Colonic mucosa (tissue), 4 donors: ENCODE measurements around the gene FAM210B. TPM values are rescaled to one million over a fixed set of nuclear protein-coding genes. Genes with fewer than 3 reads are reported as not detected.
"Not testable (repeated sequence)": the region's sequence is repeated elsewhere in the genome, so short reads cannot be mapped to it uniquely, and the experiment has no call there.

Experiments used
- DNase-seq: peaks from one replicate; pipeline ENCODE4 v3.0.0-alpha.2; 2020
- H3K27ac ChIP-seq: fragments of 200-600 bp; one replicate; pipeline ENCODE4 v1.8.0; 2021
- H3K27me3 ChIP-seq: fragments of 200-600 bp; one replicate; pipeline ENCODE4 v1.8.0; 2021
- H3K36me3 ChIP-seq: fragments of 200-600 bp; one replicate; pipeline ENCODE4 v1.8.0; 2021
- H3K4me1 ChIP-seq: fragments of 200-600 bp; one replicate; pipeline ENCODE4 v1.8.0; 2021; ENCODE audit warnings: mild to moderate bottlenecking
- H3K4me3 ChIP-seq: fragments of 200-600 bp; one replicate; pipeline ENCODE4 v1.8.0; 2021
- H3K9ac ChIP-seq, 2 donors: one replicate each; pipeline ENCODE4 v1.7.0; 2013; ENCODE audit warnings: control low read depth in 2 of 2, low read depth in 2 of 2, low read length in 2 of 2
- H3K9me3 ChIP-seq: fragments of 200-600 bp; one replicate; pipeline ENCODE4 v1.8.0; 2021
- intact Hi-C: fragments of 100-400 bp; cut with DNase I; formaldehyde crosslinking; loops from one replicate; pipeline ENCODE4 v1.14.1; 2022
- total RNA-seq, 2 donors: library from RNA; stranded (reverse); fragmentation: NEBNext Ultra II Directional in 1 of 2; extraction: Animal tissue kit (Norgen Biotek cat#: 25700) in 1 of 2; gene quantifications; one replicate each; pipeline ENCODE4 v1.2.1, GENCODE V29; 2021
- TF ChIP-seq, protein P1 (sequence below): fragments of 200-600 bp; IDR thresholded peaks from one replicate; pipeline ENCODE4 v1.8.0; 2022; ENCODE audit warnings: antibody characterized with exemption, mild to moderate bottlenecking
- donor health status: healthy.
- donor health status: DM: no; HTN: no; CAD: no.
- donor health status: DM: no; HTN: no; CAD: no.

FAM210B gene
- total RNA-seq, 2 donors from 2014 or later: 18.2 to 35.2 TPM

DNA sequence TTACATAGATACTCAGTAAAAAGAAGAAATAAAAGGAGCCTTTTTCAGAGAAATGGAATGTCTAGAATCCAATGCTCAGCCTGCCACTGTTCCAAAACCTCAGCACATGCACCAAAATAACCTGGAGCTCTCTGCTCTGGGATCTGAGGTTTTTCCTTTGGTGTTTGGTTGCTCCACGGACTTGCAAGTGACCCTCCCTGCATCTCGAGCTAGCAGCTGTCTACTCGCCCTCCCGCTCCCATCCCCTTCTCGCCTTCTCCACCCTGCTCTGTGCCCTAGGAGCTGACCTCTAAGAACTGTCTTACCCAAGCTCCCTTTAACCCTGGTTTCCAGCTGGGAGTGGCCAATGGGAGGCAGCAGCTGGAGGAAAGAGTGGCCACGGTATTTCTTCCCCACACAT, 35.1 kb upstream of the FAM210B start:
- no peak overlapping the region for H3K9ac ChIP-seq
- no peaks in the 10 kb centered on the region for H3K9me3 ChIP-seq
- intact Hi-C loops: no loop called here
- H3K27ac ChIP-seq: no peak overlapping the region
- no peaks in the 10 kb centered on the region for H3K36me3 ChIP-seq
- no peaks in the 10 kb centered on the region for H3K4me1 ChIP-seq
- TF ChIP-seq, protein P1, sequence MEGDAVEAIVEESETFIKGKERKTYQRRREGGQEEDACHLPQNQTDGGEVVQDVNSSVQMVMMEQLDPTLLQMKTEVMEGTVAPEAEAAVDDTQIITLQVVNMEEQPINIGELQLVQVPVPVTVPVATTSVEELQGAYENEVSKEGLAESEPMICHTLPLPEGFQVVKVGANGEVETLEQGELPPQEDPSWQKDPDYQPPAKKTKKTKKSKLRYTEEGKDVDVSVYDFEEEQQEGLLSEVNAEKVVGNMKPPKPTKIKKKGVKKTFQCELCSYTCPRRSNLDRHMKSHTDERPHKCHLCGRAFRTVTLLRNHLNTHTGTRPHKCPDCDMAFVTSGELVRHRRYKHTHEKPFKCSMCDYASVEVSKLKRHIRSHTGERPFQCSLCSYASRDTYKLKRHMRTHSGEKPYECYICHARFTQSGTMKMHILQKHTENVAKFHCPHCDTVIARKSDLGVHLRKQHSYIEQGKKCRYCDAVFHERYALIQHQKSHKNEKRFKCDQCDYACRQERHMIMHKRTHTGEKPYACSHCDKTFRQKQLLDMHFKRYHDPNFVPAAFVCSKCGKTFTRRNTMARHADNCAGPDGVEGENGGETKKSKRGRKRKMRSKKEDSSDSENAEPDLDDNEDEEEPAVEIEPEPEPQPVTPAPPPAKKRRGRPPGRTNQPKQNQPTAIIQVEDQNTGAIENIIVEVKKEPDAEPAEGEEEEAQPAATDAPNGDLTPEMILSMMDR: no peak
- no peak overlapping the region for H3K4me3 ChIP-seq
- H3K27me3 ChIP-seq: no peaks in the 10 kb centered on the region
- no peak for DNase-seq

DNA sequence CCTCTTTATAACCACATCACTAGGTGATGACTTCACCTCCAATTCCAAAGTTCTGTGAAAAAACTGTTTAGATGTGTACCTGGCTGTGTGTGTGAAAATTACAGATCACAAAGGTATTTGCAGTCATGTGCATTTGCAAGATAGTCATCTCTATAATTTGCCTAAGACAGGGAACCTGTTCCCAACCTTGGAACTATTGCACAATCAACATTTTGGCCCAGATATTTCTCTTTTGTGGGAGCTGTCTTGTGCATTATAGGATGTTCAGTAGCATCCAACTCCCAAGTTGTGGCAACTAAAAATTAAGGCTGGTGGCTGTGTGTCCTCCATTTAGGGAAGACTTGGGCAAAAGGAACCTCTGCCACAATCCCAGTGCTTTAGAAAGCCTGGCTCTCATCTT, 34.0 kb upstream of the FAM210B start:
- no peak overlapping the region for H3K9ac ChIP-seq
- DNase-seq: no peak
- no peaks in the 10 kb centered on the region for H3K27me3 ChIP-seq
- H3K4me3 ChIP-seq: no peak overlapping the region
- no peaks in the 10 kb centered on the region for H3K4me1 ChIP-seq
- intact Hi-C loops: no loop called here
- H3K36me3 ChIP-seq: no peaks in the 10 kb centered on the region
- no peaks in the 10 kb centered on the region for H3K9me3 ChIP-seq
- TF ChIP-seq, protein P1: no peak
- no peak overlapping the region for H3K27ac ChIP-seq

DNA sequence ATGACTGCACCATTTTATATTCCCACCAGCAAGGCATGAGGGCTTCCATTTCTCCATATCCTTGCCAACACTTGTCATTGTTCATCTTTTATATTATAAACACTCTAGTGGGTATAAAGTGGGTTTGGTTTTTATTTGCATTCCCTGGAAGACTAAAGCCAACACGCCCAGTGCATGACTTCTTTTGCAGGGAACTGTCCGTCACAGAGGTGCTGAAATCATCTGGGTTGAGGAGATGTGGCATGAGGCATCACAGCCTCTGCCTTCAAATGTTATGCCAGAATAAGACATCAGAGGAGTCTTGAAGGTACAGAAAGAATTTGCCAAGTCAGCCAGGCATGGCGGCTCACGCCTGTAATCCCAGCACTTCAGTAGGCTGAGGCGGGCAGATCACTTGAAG, 29.9 kb upstream of the FAM210B start:
- no peak for DNase-seq
- intact Hi-C loops: no loop called here
- Histone ChIP-seq H3K36me3 (no peaks in the 10 kb centered on the region), H3K4me1 (no peaks in the 10 kb centered on the region), H3K27ac (no peak overlapping the region), H3K9me3 (no peaks in the 10 kb centered on the region), H3K27me3 (no peaks in the 10 kb centered on the region), H3K9ac (no peak overlapping the region), H3K4me3 (no peak overlapping the region)
- TF ChIP-seq, protein P1: no peak

DNA sequence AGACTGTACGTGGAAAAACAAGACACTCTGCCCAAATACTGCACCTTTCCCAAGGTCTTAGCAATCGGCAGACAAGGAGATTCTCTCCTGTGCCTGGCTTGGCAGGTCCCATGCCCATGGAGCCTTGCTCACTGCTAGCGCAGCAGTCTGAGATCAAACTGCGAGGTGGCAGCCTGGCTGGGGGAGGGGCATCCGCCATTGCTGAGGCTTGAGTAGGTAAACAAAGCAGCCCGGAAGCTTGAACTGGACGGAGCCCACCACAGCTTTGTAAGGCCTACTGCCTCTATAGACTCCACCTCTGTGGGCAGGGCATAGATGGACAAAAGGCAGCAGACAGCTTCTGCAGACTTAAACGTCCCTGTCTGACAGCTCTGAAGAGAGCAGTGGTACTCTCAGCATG, 22.1 kb upstream of the FAM210B start:
- H3K9ac ChIP-seq, H3K4me3 ChIP-seq, H3K36me3 ChIP-seq, intact Hi-C loops, H3K9me3 ChIP-seq, H3K27me3 ChIP-seq, H3K4me1 ChIP-seq, DNase-seq, H3K27ac ChIP-seq: not testable (repeated sequence)

DNA sequence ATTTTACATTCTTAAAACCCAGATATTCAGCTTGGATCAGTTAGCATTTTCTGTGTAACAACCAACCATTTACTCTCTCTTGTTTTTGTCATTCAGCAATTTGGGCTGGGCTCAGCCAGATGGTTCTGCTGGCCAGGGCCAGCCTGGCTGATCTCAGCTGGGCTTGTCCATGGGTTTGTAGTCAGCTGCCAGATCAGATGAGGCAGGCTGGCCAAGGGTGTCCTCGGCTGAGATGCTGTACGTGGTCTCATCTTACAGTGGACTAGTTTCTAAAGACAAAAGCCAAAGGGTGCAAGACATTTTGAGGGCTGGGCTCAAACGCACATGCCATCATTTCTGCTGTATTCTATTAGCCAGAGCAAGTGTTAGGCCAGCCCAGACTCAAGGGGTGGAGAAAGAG, 16.0 kb upstream of the FAM210B start:
- no peaks in the 10 kb centered on the region for H3K9me3 ChIP-seq
- H3K36me3 ChIP-seq: no peaks in the 10 kb centered on the region
- H3K4me1 ChIP-seq: no peaks in the 10 kb centered on the region
- TF ChIP-seq, protein P1: no peak
- H3K4me3 ChIP-seq: no peak overlapping the region
- no peak for DNase-seq
- no peak overlapping the region for H3K27ac ChIP-seq
- no peak overlapping the region for H3K9ac ChIP-seq
- intact Hi-C loops: loop anchor here (10.0 kb wide), 1 partner anchor 138 kb away; no protein-coding TSS in a partner anchor
- peaks cover 14% of the 10 kb centered on the region for H3K27me3 ChIP-seq

DNA sequence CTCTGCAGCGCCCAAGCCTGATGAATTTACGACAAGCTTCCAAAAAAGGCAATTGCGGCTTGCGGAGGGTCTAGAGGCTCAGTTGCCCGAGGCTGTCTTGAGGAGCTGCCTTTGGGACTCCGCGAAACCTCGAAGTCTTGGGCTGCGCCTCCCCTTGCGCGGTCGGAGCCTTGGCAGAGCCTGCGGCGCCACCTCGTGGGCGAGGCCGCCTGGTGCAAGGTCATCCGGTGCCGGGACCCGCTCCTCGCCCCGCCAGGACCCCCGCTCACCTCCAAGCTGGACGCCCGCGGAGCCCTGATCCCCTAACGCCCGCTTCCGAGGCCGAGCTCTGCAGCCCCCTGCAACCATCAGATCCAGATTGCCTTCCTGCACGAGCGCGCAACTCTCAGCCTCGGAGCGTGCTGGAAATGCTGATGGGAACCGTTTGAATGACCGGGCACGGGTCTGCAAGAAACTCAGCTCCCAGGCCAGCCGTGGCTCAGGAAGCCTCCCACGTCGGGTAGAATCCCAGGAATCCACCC, 14.9 kb upstream of the FAM210B start:
- peaks cover 14% of the 10 kb centered on the region for H3K27me3 ChIP-seq
- no peaks in the 10 kb centered on the region for H3K36me3 ChIP-seq
- H3K4me3 ChIP-seq: no peak overlapping the region
- H3K9me3 ChIP-seq: no peaks in the 10 kb centered on the region
- TF ChIP-seq, protein P1: peak; percentile 50
- H3K27ac ChIP-seq: no peak overlapping the region
- no peak for DNase-seq
- intact Hi-C loops: loop anchor here (10.0 kb wide), 1 partner anchor 139 kb away; no protein-coding TSS in a partner anchor
- no peaks in the 10 kb centered on the region for H3K4me1 ChIP-seq
- H3K9ac ChIP-seq: no peak overlapping the region
